Upper lobe of left lung (tissue), 6 donors: ENCODE measurements around the gene HSF2. TPM values are rescaled to one million over a fixed set of nuclear protein-coding genes. Genes with fewer than 3 reads are reported as not detected.

Experiments
- ATAC-seq, 2 donors: fragments of 200-7000 bp; cut with Tn5 transposase; one replicate each; pipeline ENCODE4 v1.9.1; 2022; ENCODE audit warnings: mild to moderate bottlenecking in 2 of 2, moderate library complexity in 2 of 2; ENCODE audit not compliant: low FRiP score in 2 of 2
- DNase-seq, 2 donors: peaks; one replicate each; pipeline ENCODE4 v3.0.0-alpha.2; 2019 to 2020
- H3K27ac ChIP-seq, 4 donors: fragments of 200-600 bp; sonication (generic); one replicate each; pipeline ENCODE4 v1.5.1; 2016 to 2019
- H3K27me3 ChIP-seq, 4 donors: fragments of 200-600 bp; sonication (generic); one replicate each; pipeline ENCODE4 v1.5.1; 2017 to 2019
- H3K36me3 ChIP-seq, 4 donors: fragments of 200-600 bp; sonication (generic); one replicate each; pipeline ENCODE4 v1.5.1; 2016 to 2019
- H3K4me1 ChIP-seq, 4 donors: fragments of 200-600 bp; sonication (generic); one replicate each; pipeline ENCODE4 v1.5.1; 2018 to 2019
- H3K4me3 ChIP-seq, 4 donors: fragments of 200-600 bp; sonication (generic); one replicate each; pipeline ENCODE4 v1.5.1; 2017 to 2019; ENCODE audit warnings: mild to moderate bottlenecking in 2 of 4, moderate library complexity in 1 of 4
- H3K9me3 ChIP-seq, 4 donors: fragments of 200-600 bp; sonication (generic); one replicate each; pipeline ENCODE4 v1.5.1; 2018 to 2019
- CTCF ChIP-seq, 6 experiments: fragments of 450-650 bp in 4 of 6; fragments of 200-600 bp in 2 of 6; sonication (generic) in 2 of 6; IDR thresholded peaks; one replicate each; pipeline ENCODE4 v1.5.1; 2016 to 2019; ENCODE audit warnings: antibody characterized with exemption in 6 of 6
- EP300 ChIP-seq, 4 donors: sonication (generic); formaldehyde crosslinking; IDR thresholded peaks; one replicate each; pipeline ENCODE4 v1.5.1; 2017; ENCODE audit warnings: antibody characterized with exemption in 4 of 4, control low read depth in 2 of 4
- POLR2A ChIP-seq, 4 donors: fragments of 450-650 bp; IDR thresholded peaks; one replicate each; pipeline ENCODE4 v1.5.1; 2016 to 2017; ENCODE audit warnings: antibody characterized with exemption in 4 of 4, mild to moderate bottlenecking in 2 of 4
- POLR2AphosphoS5 ChIP-seq, 2 donors: sonication (generic); formaldehyde crosslinking; IDR thresholded peaks; one replicate each; pipeline ENCODE4 v1.5.1; 2017; ENCODE audit warnings: antibody characterized with exemption in 2 of 2
- WGBS, 2 donors: methylation state at CpG; one replicate each; pipeline ENCODE4 v1.1.5; 2017 to 2018; 5-methylcytosine and 5-hydroxymethylcytosine counted together
- total RNA-seq, 6 donors: library from RNA; depleted of rRNA in 4 of 6; stranded (reverse); fragments of >200 nt in 4 of 6; gene quantifications; one replicate each; pipeline versions ENCODE4 v1.1.0 to v1.2.1, GENCODE V29; 2016 to 2021
- donor health status: DM: no; HTN: no; CAD: no; lungs with moderate emphysema.
- donor health status: DM: no; HTN: yes; CAD: no; lungs with severe emphysema.

The HSF2 gene
- total RNA-seq, 6 donors from 2014 or later: 8.4 to 40.6 (median 14.2) TPM

GRCh38 chr6:122422614-122423267 lies 23.3 kb downstream of the HSF2 start:
- no peak overlapping the region for H3K27ac ChIP-seq
- 92 to 100% methylated on average over 1 of the region's 1 CpG for WGBS, 2 donors
- ATAC-seq (no peak), DNase-seq (no peak)
- TF ChIP-seq POLR2A (IDR thresholded peaks at IDR 0.05): no peak
- no peak for TF ChIP-seq CTCF (IDR thresholded peaks at IDR 0.05)
- no peak for TF ChIP-seq EP300 (IDR thresholded peaks at IDR 0.05)
- TF ChIP-seq POLR2AphosphoS5 (IDR thresholded peaks at IDR 0.05): no peak
- no peaks in the 10 kb centered on the region for H3K27me3 ChIP-seq
- H3K9me3 ChIP-seq: no peaks in the 10 kb centered on the region
- no peaks in the 10 kb centered on the region for H3K4me1 ChIP-seq
- H3K36me3 ChIP-seq: peaks cover 3 to 76% (median 11%) of the 10 kb centered on the region in 4 donors
- no peak overlapping the region for H3K4me3 ChIP-seq

DNA sequence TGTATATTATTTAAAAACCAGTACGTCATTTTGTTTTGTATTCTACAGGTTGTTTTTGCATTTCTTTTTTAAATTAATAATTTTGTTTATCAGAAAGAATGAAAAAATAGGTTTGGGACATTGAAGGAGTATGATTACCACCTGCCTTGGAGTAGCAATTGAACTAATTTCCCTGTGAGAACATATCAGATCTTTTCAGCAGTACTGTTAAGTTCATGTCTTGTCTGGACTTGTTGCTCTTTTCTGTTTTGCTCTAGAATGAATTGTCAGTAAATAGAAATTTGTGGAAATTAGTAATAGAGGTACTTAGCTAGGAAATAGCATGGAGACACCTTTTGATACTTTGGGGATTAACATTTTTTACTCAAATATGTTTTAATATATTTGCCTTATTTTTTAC lies 24.3 kb downstream of the HSF2 start:
- no peaks in the 10 kb centered on the region for H3K9me3 ChIP-seq

DNA sequence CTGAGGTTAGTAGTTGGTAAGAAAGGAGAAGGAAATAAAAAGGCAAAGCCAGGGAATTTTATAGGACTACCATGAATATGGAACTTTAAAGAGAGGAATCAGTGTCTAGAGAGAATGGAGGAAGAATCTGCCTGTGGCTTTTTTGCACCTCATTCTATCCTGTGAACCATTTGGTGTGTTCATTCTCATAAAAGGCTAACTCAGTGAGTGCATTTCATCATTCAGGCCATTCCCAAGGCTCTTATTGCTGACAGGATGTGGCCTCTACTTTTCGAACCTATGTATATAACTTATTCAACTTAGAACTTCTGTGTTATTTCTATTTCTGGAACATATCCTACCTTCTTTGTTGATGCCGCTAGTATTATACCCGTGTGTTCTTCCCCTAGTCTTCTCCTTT lies 27.1 kb downstream of the HSF2 start:
- no peak overlapping the region for H3K27ac ChIP-seq
- WGBS, 2 donors: 96% methylated on average over 3 of the region's 3 CpGs
- ATAC-seq (no peak), DNase-seq (no peak)
- no peaks in the 10 kb centered on the region for H3K27me3 ChIP-seq
- H3K9me3 ChIP-seq: no peaks in the 10 kb centered on the region
- TF ChIP-seq EP300 (IDR thresholded peaks at IDR 0.05) (no peak), POLR2A (IDR thresholded peaks at IDR 0.05) (no peak), POLR2AphosphoS5 (IDR thresholded peaks at IDR 0.05) (no peak), CTCF (IDR thresholded peaks at IDR 0.05) (no peak)
- peaks cover 3 to 71% (median 6%) of the 10 kb centered on the region in 4 donors for H3K36me3 ChIP-seq
- H3K4me3 ChIP-seq: no peak overlapping the region
- H3K4me1 ChIP-seq: no peaks in the 10 kb centered on the region

More for the DNA sequence above, 24.3 kb downstream of the HSF2 start:
- Histone ChIP-seq H3K36me3 (peaks cover 3 to 78% (median 10%) of the 10 kb centered on the region in 4 donors), H3K4me1 (no peaks in the 10 kb centered on the region), H3K27ac (no peak overlapping the region), H3K27me3 (no peaks in the 10 kb centered on the region), H3K4me3 (no peak overlapping the region)
- TF ChIP-seq CTCF (IDR thresholded peaks at IDR 0.05) (no peak), POLR2A (IDR thresholded peaks at IDR 0.05) (no peak), POLR2AphosphoS5 (IDR thresholded peaks at IDR 0.05) (no peak), EP300 (IDR thresholded peaks at IDR 0.05) (no peak)
- no peak for DNase-seq
- 91 to 97% methylated on average over 1 of the region's 1 CpG for WGBS, 2 donors
- no peak for ATAC-seq

DNA sequence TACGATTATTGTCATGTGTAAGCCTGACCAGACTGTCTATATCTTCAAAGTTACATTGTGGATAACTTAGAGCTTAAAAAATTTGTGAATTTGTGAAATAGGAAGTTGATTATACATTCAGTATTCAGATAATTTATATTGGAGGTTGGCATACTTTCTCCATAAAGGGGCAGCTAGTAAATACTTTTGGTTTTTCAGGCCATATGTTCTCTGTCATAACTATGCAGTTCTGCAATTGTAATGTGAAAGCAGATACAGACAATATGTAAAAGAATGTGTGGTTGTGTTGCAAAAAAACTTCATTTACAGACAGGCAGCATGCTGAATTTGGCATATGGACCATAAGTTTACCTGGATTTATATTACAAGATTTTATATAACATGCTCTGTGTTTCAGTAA lies 29.3 kb downstream of the HSF2 start:
- ATAC-seq (no peak), DNase-seq (no peak)
- no peaks in the 10 kb centered on the region for H3K4me1 ChIP-seq
- H3K27me3 ChIP-seq: no peaks in the 10 kb centered on the region
- peaks cover 2 to 69% (median 8%) of the 10 kb centered on the region in 4 donors for H3K36me3 ChIP-seq
- WGBS, 2 donors: 89 to 96% methylated on average over 1 of the region's 1 CpG
- no peak overlapping the region for H3K27ac ChIP-seq
- H3K4me3 ChIP-seq: no peak overlapping the region
- H3K9me3 ChIP-seq: no peaks in the 10 kb centered on the region
- TF ChIP-seq EP300 (IDR thresholded peaks at IDR 0.05): no peak
- TF ChIP-seq POLR2AphosphoS5 (IDR thresholded peaks at IDR 0.05): no peak
- no peak for TF ChIP-seq CTCF (IDR thresholded peaks at IDR 0.05)
- no peak for TF ChIP-seq POLR2A (IDR thresholded peaks at IDR 0.05)

DNA sequence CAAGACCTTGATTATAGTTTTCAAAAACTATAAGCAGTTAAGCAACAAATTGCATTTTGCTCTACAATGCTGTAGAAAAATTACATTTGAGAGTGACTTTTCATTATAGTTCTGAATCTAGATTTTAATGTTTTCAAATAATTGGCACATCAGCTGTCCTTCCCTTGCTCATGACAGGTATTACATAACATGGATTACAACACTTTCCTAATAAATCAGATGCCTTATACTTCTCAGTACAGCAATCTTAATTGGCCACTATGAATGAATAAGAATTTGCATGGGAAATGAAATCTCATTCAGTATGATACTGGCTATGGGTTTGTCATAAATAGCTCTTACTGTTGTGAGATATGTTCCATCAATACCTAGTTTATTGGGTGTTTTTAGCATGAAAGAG lies 29.9 kb downstream of the HSF2 start:
- Histone ChIP-seq H3K27me3 (no peaks in the 10 kb centered on the region), H3K4me3 (no peak overlapping the region), H3K4me1 (no peaks in the 10 kb centered on the region), H3K27ac (no peak overlapping the region), H3K36me3 (peaks cover 2 to 69% (median 6%) of the 10 kb centered on the region in 4 donors), H3K9me3 (no peaks in the 10 kb centered on the region)
- TF ChIP-seq CTCF (IDR thresholded peaks at IDR 0.05) (no peak), POLR2A (IDR thresholded peaks at IDR 0.05) (no peak), POLR2AphosphoS5 (IDR thresholded peaks at IDR 0.05) (no peak), EP300 (IDR thresholded peaks at IDR 0.05) (no peak)
- ATAC-seq (no peak), DNase-seq (no peak)
